Measurements from ENCODE around the gene SH3GLB2.

The SH3GLB2 gene

GRCh38 chr9:129068990-129069861 is 41.1 kb upstream of the SH3GLB2 start:
- TF ChIP-seq FOXM1 (IDR thresholded peaks at IDR 0.05; ENCODE audit: borderline replicate concordance, low read depth) (no peak), NFIC (IDR thresholded peaks at IDR 0.05) (no peak), TEAD4 (IDR thresholded peaks at IDR 0.05) (no peak), TCF12 (IDR thresholded peaks at IDR 0.05; ENCODE audit: low read depth) (no peak), YY1 (IDR thresholded peaks at IDR 0.05; ENCODE audit: low read depth) (no peak)

GRCh38 chr9:129068110-129068509 is 40.0 kb upstream of the SH3GLB2 start:
- TF ChIP-seq EP300 (IDR thresholded peaks at IDR 0.05; ENCODE audit: borderline replicate concordance) (no peak), USF1 (IDR thresholded peaks at IDR 0.05) (no peak), REST (IDR thresholded peaks at IDR 0.05; ENCODE audit: low read depth) (no peak), CEBPB (IDR thresholded peaks at IDR 0.05) (no peak), EGR1 (IDR thresholded peaks at IDR 0.05) (no peak), CREB1 (IDR thresholded peaks at IDR 0.05; ENCODE audit: low read depth) (no peak), ZBTB7A (IDR thresholded peaks at IDR 0.05; ENCODE audit: low read depth) (no peak), RAD21 (IDR thresholded peaks at IDR 0.05; ENCODE audit: low read depth) (no peak), TEAD4 (IDR thresholded peaks at IDR 0.05) (no peak), TCF12 (IDR thresholded peaks at IDR 0.05; ENCODE audit: low read depth) (no peak), YY1 (IDR thresholded peaks at IDR 0.05; ENCODE audit: low read depth) (no peak), MAX (IDR thresholded peaks at IDR 0.05) (no peak)

- no peak for TF ChIP-seq NFIC (IDR thresholded peaks at IDR 0.05)
- TF ChIP-seq FOXM1 (IDR thresholded peaks at IDR 0.05; ENCODE audit: borderline replicate concordance, low read depth) = no peak
- TF ChIP-seq EGR1 (IDR thresholded peaks at IDR 0.05) = no peak
- no peak for TF ChIP-seq RAD21 (IDR thresholded peaks at IDR 0.05; ENCODE audit: low read depth)
- no peak for TF ChIP-seq CEBPB (IDR thresholded peaks at IDR 0.05)
- TF ChIP-seq ZBTB7A (IDR thresholded peaks at IDR 0.05; ENCODE audit: low read depth) = no peak
- TF ChIP-seq MAX (IDR thresholded peaks at IDR 0.05) = no peak
- TF ChIP-seq REST (IDR thresholded peaks at IDR 0.05; ENCODE audit: low read depth) = no peak
- no peak for TF ChIP-seq TCF12 (IDR thresholded peaks at IDR 0.05; ENCODE audit: low read depth)
- no peak for TF ChIP-seq YY1 (IDR thresholded peaks at IDR 0.05; ENCODE audit: low read depth)
- no peak for TF ChIP-seq TEAD4 (IDR thresholded peaks at IDR 0.05)
- TF ChIP-seq TAF1 (IDR thresholded peaks at IDR 0.05; ENCODE audit: low read depth) = no peak
- TF ChIP-seq EP300 (IDR thresholded peaks at IDR 0.05; ENCODE audit: borderline replicate concordance) = no peak
Measured at GRCh38 chr9:129064499-129064908, 36.4 kb upstream of the SH3GLB2 start.

GRCh38 chr9:129063061-129063460 is 34.9 kb upstream of the SH3GLB2 start:
- TF ChIP-seq FOXM1 (IDR thresholded peaks at IDR 0.05; ENCODE audit: borderline replicate concordance, low read depth) (no peak), REST (IDR thresholded peaks at IDR 0.05; ENCODE audit: low read depth) (no peak)

- TF ChIP-seq NFIC (IDR thresholded peaks at IDR 0.05) (no peak), FOXM1 (IDR thresholded peaks at IDR 0.05; ENCODE audit: borderline replicate concordance, low read depth) (no peak), REST (IDR thresholded peaks at IDR 0.05; ENCODE audit: low read depth) (no peak), YY1 (IDR thresholded peaks at IDR 0.05; ENCODE audit: low read depth) (no peak), TEAD4 (IDR thresholded peaks at IDR 0.05) (no peak), USF1 (IDR thresholded peaks at IDR 0.05) (no peak), CREB1 (IDR thresholded peaks at IDR 0.05; ENCODE audit: low read depth) (no peak), EGR1 (IDR thresholded peaks at IDR 0.05) (no peak), EP300 (IDR thresholded peaks at IDR 0.05; ENCODE audit: borderline replicate concordance) (no peak), TAF1 (IDR thresholded peaks at IDR 0.05; ENCODE audit: low read depth) (no peak), RAD21 (IDR thresholded peaks at IDR 0.05; ENCODE audit: low read depth) (no peak), CEBPB (IDR thresholded peaks at IDR 0.05) (no peak), TCF12 (IDR thresholded peaks at IDR 0.05; ENCODE audit: low read depth) (no peak)
Measured at GRCh38 chr9:129060991-129061390, 32.9 kb upstream of the SH3GLB2 start.
